Esophagus muscularis mucosa (tissue), 4 donors: ENCODE measurements around the gene KIAA0930. TPM values are rescaled to one million over a fixed set of nuclear protein-coding genes. Genes with fewer than 3 reads are reported as not detected.

Experiments used
- DNase-seq: peaks from one replicate; pipeline ENCODE4 v3.0.0-alpha.2; 2017; ENCODE audit errors: extremely low spot score
- H3K27ac ChIP-seq, 4 donors: fragments of 200-600 bp; sonication (generic); replicated peaks in 1 of 4; 1 replicate in 3 of 4; 2 replicates in 1 of 4; pipeline ENCODE4 v1.5.1; 2016 to 2019; ENCODE audit warnings: mild to moderate bottlenecking in 1 of 4
- H3K27me3 ChIP-seq, 4 donors: fragments of 200-600 bp; sonication (generic); one replicate each; pipeline versions ENCODE4 v1.5.1 to v1.6.0; 2016 to 2019
- H3K36me3 ChIP-seq, 4 donors: fragments of 200-600 bp; sonication (generic); one replicate each; pipeline ENCODE4 v1.5.1; 2016 to 2019
- H3K4me1 ChIP-seq, 4 donors: fragments of 200-600 bp; sonication (generic); one replicate each; pipeline ENCODE4 v1.5.1; 2016 to 2019
- H3K4me3 ChIP-seq, 4 donors: fragments of 200-600 bp; sonication (generic); 1 replicate in 2 of 4; 2 replicates in 2 of 4; pipeline ENCODE4 v1.5.1; 2016 to 2019; ENCODE audit warnings: mild to moderate bottlenecking in 4 of 4, moderate library complexity in 1 of 4
- H3K9me3 ChIP-seq, 4 donors: fragments of 200-600 bp; sonication (generic); 1 replicate in 3 of 4; 2 replicates in 1 of 4; pipeline ENCODE4 v1.5.1; 2016 to 2019
- CTCF ChIP-seq, 3 experiments: fragments of 200-600 bp in 2 of 3; fragments of 450-650 bp in 1 of 3; sonication (generic) in 2 of 3; IDR thresholded peaks; one replicate each; pipeline ENCODE4 v1.5.1; 2017 to 2019; ENCODE audit warnings: antibody characterized with exemption in 3 of 3, mild to moderate bottlenecking in 2 of 3, moderate library complexity in 1 of 3
- EP300 ChIP-seq: sonication (generic); formaldehyde crosslinking; IDR thresholded peaks from one replicate; pipeline ENCODE4 v1.6.1; 2017; ENCODE audit warnings: antibody characterized with exemption
- POLR2A ChIP-seq: fragments of 450-650 bp; IDR thresholded peaks from one replicate; pipeline ENCODE4 v1.6.1; 2017; ENCODE audit warnings: antibody characterized with exemption, moderate library complexity, mild to moderate bottlenecking, low read depth
- POLR2AphosphoS5 ChIP-seq, 2 donors: sonication (generic); formaldehyde crosslinking; IDR thresholded peaks; one replicate each; pipeline ENCODE4 v1.6.1; 2017; ENCODE audit warnings: antibody characterized with exemption in 2 of 2
- WGBS: methylation state at CpG from one replicate; pipeline ENCODE4 v1.1.5; 2018; 5-methylcytosine and 5-hydroxymethylcytosine counted together
- intact Hi-C: fragments of 100-400 bp; cut with DNase I; formaldehyde crosslinking; loops from one replicate; pipeline ENCODE4 v1.15.1; 2023
- total RNA-seq, 4 donors: library from RNA; depleted of rRNA; stranded (reverse); fragments of >200 nt; gene quantifications; one replicate each; pipeline versions ENCODE4 v1.1.0 to v1.2.1, GENCODE V29; 2016

The KIAA0930 gene
- total RNA-seq, 4 donors from 2014 or later: 31.6 to 67.1 (median 46.8) TPM

GRCh38 chr22:45273452-45274075 lies 32.9 kb upstream of the KIAA0930 start:
- no peak for DNase-seq
- Histone ChIP-seq H3K27ac (peak overlapping the region in 2 of 4 donors; percentile 34 to 41), H3K9me3 (no peaks in the 10 kb centered on the region), H3K4me1 (peaks cover 25 to 41% (median 30%) of the 10 kb centered on the region in 4 donors), H3K27me3 (no peaks in the 10 kb centered on the region), H3K4me3 (no peak overlapping the region), H3K36me3 (no peaks in the 10 kb centered on the region)
- intact Hi-C loops: loop anchor here (5.0 kb wide), 1 partner anchor 34 kb away; the partner anchor contains the start of gene FAM118A
- TF ChIP-seq POLR2A (no peak), EP300 (no peak), POLR2AphosphoS5 (IDR thresholded peaks at IDR 0.05) (no peak), CTCF (IDR thresholded peaks at IDR 0.05) (no peak)
- 87% methylated on average over 14 of the region's 15 CpGs for WGBS

- H3K4me1 ChIP-seq: peaks cover 25 to 50% (median 39%) of the 10 kb centered on the region in 4 donors
- no peaks in the 10 kb centered on the region for H3K27me3 ChIP-seq
- TF ChIP-seq CTCF (IDR thresholded peaks at IDR 0.05) (no peak), EP300 (no peak), POLR2A (no peak), POLR2AphosphoS5 (IDR thresholded peaks at IDR 0.05) (no peak)
- H3K9me3 ChIP-seq: no peaks in the 10 kb centered on the region
- no peak for DNase-seq
- intact Hi-C loops: loop anchor here (5.0 kb wide), 1 partner anchor 35 kb away; the partner anchor contains the start of gene FAM118A
- H3K36me3 ChIP-seq: no peaks in the 10 kb centered on the region
- H3K4me3 ChIP-seq: no peak overlapping the region
- WGBS: 100% methylated on average over 1 of the region's 7 CpGs
- peak overlapping the region; percentile 17 to 79 (median 72) for H3K27ac ChIP-seq
Measured at GRCh38 chr22:45272498-45272897, 31.8 kb upstream of the KIAA0930 start.

GRCh38 chr22:45271667-45272201 lies 31.0 kb upstream of the KIAA0930 start:
- 61% methylated on average over 13 of the region's 13 CpGs for WGBS
- Histone ChIP-seq H3K4me3 (peak overlapping the region in 1 of 4 donors; percentile 4), H3K9me3 (no peaks in the 10 kb centered on the region), H3K4me1 (peaks cover 25 to 50% (median 39%) of the 10 kb centered on the region in 4 donors), H3K27ac (peak overlapping the region; percentile 17 to 79 (median 72)), H3K27me3 (no peaks in the 10 kb centered on the region), H3K36me3 (no peaks in the 10 kb centered on the region)
- TF ChIP-seq EP300: no peak
- peak; percentile 18 to 38 for TF ChIP-seq POLR2AphosphoS5 (IDR thresholded peaks at IDR 0.05)
- TF ChIP-seq POLR2A: no peak
- no peak for TF ChIP-seq CTCF (IDR thresholded peaks at IDR 0.05)
- intact Hi-C loops: loop anchor here (5.0 kb wide), 1 partner anchor 36 kb away; the partner anchor contains the start of gene FAM118A
- no peak for DNase-seq

GRCh38 chr22:45270095-45271020 lies 29.7 kb upstream of the KIAA0930 start:
- Histone ChIP-seq H3K4me3 (no peak overlapping the region), H3K27me3 (no peaks in the 10 kb centered on the region), H3K4me1 (peaks cover 25 to 50% (median 39%) of the 10 kb centered on the region in 4 donors), H3K27ac (peak overlapping the region in 3 of 4 donors; percentile 17 to 62 (median 48)), H3K9me3 (no peaks in the 10 kb centered on the region), H3K36me3 (no peaks in the 10 kb centered on the region)
- intact Hi-C loops: loop anchor here (5.0 kb wide), 1 partner anchor 37 kb away; the partner anchor contains the start of gene FAM118A
- DNase-seq: no peak
- WGBS: 81% methylated on average over 15 of the region's 16 CpGs
- TF ChIP-seq POLR2A (no peak), EP300 (no peak), POLR2AphosphoS5 (IDR thresholded peaks at IDR 0.05) (no peak), CTCF (IDR thresholded peaks at IDR 0.05) (no peak)
